CD4-positive, alpha-beta T cell treated with Interleukin-4 for 4 hours (primary cell): ENCODE results near the gene SYTL3.

ENCODE experiments used
- DNase-seq: peaks from one replicate; pipeline ENCODE4 v3.0.0-alpha.2; 2020

SYTL3 gene

GRCh38 chr6:158763434-158764182 is 113.8 kb downstream of the SYTL3 start:
- no peak for DNase-seq

DNA sequence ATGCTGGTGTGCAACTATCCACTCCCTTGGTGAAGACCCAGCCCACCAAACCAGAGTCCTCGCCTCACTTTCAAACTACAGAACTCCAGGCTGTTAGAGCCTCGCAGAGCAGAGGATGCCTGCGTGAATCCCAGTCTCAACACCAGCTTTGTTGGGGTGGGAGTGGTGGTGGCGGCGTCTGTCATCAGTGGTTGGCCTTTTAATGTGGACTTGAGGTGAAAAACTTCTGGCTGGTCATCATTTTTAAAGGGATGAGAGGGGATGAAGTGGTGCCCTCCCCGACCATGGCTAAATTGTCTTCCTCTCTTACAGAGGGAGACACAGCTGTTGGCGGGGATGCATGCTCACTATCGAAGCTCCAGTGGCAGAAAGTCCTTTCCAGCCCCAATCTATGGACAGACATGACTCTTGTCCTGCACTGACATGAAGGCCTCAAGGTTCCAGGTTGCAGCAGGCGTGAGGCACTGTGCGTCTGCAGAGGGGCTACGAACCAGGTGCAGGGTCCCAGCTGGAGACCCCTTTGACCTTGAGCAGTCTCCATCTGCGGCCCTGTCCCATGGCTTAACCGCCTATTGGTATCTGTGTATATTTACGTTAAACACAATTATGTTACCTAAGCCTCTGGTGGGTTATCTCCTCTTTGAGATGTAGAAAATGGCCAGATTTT is 114.5 kb downstream of the SYTL3 start:
- DNase-seq: no peak

DNA sequence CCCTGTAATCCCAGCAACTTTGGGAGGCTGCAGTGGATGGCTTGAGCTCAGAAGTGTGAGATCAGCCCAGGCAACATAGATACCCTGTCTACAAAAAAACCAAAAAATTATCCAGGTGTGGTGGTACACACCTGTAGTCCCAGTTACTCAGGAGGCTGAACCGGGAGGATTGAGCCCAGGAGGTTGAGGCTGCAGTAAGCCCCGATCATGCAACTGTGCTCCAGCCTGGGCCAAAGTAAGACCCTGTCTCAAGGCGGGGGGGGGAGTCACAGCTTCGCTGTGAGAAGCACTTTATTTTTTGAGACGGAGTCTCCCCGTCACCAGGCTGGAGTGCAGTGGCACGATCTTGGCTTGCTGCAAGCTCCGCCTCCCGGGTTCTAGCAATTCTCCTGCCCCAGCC is 115.1 kb downstream of the SYTL3 start:
- DNase-seq: no peak

DNA sequence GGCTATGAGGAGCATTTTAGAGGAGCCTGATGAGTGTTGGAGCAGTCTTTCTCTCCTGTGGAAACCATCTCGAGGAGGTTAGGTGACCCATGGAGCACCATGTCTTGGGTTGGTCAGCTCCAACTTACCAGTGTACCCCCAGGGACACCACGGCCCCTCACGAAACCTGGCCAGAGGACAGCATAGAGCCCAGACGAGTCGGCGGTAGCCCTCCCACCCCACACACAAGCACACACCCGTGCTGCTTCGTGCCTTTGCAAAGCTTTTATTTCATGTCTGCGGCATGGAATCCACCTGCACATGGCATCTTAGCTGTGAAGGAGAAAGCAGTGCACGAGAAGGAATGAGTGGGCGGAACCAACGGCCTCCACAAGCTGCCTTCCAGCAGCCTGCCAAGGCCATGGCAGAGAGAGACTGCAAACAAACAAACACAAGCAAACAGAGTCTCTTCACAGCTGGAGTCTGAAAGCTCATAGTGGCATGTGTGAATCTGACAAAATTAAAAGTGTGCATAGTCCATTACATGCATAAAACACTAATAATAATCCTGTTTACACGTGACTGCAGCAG is 115.7 kb downstream of the SYTL3 start:
- DNase-seq: no peak

GRCh38 chr6:158766621-158767455 is 117.0 kb downstream of the SYTL3 start:
- DNase-seq: no peak

DNA sequence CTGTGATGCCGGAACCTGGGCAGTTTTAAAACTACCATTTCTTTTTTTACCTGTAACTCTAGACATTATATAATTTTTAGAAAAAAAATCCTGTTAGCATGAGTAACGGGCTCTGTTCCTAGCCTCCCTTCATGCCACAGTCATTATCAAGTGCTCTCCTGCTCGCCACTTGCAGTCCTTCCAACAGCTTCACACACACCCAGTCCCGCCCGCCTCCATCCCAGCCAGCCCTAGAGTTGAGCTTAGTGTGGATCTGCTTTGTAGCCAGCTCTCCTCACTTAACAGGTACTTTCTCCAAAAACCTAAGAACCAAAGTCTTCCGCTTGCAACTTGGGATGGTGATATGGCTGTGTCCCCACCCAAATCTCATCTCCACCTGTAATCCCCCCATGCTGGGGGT is 117.9 kb downstream of the SYTL3 start:
- no peak for DNase-seq

GRCh38 chr6:158768436-158768835 is 118.6 kb downstream of the SYTL3 start:
- DNase-seq: no peak

- DNase-seq: no peak
Measured at GRCh38 chr6:158769234-158769770, 119.4 kb downstream of the SYTL3 start.

GRCh38 chr6:158769771-158770432 is 120.0 kb downstream of the SYTL3 start:
- DNase-seq: no peak

DNA sequence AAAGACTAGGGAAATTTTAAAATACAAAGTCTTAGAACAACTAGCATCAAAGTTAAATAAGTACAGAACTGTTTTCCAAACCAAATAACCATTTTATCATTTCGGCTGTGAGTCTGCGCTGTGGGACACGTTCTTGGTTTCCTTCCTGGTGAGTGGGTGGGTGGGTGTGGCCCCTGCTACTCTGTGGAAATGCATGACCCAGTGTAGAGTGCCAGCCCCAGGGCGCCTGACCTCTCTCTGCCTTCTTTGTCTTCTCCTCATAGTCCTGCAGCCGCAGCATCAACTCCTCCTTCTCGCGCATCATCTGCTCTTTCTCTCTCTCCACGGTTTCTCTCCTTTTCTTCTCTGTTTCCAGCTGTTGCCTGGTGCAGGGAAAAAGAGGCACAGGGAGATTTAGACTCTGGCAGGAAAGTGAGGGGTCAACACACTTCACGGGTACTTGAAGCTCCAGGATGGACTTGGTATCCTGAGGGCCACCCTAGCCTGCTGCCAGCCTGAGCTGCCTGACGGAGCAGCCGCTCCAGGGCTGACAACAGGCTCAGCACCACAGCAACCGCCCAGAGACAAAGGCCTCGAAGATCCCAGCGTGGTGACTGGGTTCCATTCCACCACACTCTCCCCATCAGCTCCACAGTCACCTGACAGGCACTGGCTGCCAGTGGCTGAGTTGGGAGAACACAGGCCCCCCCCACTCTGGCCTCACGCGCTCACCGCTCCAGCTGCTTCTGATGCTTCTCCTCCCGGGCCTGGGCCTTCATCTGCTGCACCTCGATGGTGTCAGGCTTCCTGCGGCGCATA is 120.9 kb downstream of the SYTL3 start:
- DNase-seq: no peak

DNA sequence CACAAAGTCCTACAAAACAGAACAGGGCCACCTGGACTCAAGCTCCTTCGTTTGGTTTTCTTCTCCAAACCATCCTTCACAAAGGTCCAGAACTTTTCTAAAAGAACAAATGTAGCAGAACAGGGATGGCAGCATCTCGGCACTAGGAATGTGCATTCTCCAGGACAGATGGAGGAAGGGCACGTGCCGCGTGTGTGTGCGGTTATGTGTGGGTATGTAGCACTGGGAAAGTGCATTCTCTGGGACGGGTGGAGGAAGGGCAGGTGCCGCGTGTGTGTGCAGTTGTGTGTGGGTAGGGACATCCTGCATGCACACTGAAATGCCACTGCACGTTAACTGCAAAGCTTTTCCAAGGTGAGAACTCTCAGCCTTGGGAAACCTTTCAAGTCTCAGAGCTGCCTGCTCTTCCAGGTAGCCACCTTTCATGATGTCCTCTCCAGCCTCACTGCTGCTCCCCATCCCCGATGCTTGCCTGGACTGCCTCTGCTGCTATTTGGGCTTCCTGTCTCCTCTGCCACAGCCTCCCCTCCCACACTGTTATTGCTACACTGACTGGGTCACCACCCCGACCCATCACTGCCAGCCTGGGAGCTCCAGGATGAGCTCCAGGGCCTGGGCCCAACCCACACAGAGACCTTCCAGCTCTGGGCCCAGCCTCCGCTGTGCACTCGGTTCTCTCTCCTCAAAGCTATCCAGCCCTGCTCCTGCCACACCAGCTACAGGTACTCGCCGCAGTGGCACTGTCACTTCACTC is 121.7 kb downstream of the SYTL3 start:
- DNase-seq: no peak

DNA sequence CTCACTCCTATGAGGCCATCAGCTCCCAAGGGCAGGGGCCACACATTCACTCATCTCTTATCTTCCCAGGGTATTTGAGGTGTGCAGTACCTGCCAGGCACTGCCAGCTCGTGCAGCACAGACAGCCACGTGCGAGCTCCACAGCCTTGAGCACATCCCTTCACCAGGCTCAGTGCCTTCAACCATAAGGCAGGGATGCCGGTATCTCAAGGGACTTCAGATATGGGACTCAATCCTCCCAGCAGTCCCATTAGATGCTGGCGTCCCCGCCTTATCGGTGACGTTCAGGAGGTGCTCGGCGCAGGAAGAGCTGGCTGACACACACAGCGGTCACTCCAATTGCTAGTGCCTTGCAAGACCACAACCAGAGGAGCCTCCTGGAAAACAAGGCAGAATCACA is 122.3 kb downstream of the SYTL3 start:
- no peak for DNase-seq

DNA sequence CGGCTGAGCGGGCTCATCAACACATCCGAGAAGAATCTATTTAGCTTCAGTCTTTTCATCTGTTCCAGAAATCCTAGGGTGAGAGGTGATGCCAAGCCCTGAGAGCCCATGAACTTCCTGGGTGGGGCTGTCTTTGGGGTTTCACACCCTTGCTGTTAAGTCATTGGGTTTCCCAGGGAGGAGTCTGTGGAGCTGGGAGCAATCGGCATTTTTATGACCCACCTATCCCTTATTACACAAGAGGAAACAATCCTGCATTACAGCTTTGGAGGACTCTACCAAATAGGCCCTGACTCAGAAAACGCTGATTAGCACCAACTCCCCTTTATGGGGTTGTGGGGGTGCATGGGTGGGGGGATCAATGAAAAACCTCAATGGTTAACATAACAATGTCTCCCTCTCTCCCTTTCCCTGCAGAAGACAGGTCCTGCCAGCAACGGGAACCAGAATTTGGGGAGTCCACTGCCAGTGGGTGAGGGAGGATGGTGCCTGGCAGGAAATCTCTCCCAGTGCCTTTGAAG is 123.1 kb downstream of the SYTL3 start:
- DNase-seq: no peak

DNA sequence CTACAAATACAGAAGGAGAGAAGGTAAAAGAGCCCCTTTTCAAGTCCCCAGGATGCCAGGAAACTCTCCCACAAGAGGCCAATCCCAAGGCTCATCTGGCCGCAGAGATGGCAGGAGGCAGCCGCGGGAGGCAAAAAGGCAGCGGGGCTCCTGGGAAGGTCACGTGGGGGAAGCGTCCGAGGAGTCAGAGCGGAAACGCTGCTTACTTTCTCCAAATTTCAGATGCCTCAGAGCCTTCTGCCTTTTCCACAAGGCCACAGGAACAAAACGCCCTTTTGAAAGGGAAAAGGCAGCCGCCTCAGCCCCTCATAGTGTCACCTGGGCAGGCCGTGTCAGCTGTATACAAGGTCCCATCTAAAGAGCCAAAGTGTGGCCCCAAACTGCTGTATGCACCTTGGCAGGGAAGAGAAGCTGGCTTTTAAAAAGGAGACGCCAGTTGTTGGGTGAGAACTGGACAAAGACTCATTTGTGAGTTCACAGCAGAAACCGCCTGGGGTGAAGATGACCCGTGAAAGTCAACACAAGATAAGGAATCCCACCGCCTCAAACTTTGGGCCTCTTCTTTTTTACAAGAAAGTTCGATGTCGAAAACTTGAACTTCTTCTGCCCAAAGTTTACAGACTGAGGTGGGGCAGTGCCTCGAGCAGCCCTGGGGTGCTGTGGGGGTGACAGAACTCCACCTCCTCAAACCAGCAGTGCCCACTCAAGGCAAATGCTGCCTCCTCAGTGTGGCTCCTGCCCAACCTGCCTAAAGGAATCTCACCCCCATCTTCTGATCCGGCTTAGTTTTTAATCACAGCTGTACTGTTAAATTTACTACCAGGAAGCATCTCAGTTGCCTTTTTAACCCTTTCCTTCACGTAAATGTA is 124.0 kb downstream of the SYTL3 start:
- DNase-seq: no peak

GRCh38 chr6:158774717-158775449 is 125.0 kb downstream of the SYTL3 start:
- DNase-seq: no peak

DNA sequence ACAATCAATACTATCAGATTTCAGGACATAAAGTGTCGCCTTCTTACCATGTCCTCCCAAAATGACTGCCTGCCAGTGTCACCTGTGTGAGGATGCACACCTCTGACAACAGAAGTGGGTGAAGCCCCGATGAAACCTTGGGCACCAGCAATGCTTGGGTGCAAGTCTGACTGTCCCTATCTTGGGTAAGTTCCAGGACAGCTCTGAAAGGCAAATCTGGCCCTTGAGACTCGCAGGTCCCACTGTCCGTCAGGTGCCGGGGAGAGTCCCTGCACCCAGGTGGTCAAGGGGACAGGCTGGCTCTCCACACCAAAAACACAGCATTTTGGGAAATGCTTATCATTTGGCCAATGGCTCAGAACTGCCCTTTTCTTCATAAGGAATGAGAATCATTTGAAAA is 126.0 kb downstream of the SYTL3 start:
- DNase-seq: no peak

- no peak for DNase-seq
Measured at GRCh38 chr6:158776737-158777136, 126.9 kb downstream of the SYTL3 start.

DNA sequence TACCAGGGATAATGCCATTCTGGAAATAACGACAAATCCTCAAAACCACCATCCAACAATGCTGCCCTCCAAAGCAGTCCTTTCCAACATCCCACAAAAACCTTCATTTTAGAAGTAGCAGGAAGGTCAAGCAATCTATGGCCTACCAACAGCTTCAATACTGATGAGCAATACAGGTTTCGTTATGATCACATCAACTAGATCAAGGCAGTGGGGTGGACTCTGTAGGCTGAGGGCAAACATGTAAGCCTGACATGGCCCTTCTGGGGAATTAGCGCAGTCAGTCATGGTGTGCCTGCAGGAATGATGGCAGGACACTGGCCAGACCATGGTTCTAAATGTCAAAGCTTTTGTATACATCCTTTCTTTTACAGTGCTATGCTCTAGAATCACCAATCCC is 127.7 kb downstream of the SYTL3 start:
- DNase-seq: no peak

- DNase-seq: no peak
Measured at GRCh38 chr6:158778005-158778527, 128.2 kb downstream of the SYTL3 start.
